ENCODE data around the gene C17orf50.

The C17orf50 gene

GRCh38 chr17:35734396-35734795, 26.3 kb upstream of the C17orf50 start:
- no peak overlapping the region for H3K4me3 ChIP-seq (ENCODE audit: low read length)
- WGBS = 91% methylated on average over 7 of the region's 7 CpGs
- H3K27me3 ChIP-seq (ENCODE audit: insufficient read depth, low read length) = peaks cover 34% of the 10 kb centered on the region
- no peaks in the 10 kb centered on the region for H3K9me3 ChIP-seq (ENCODE audit: insufficient read depth, low read depth, low read length)
- peaks cover 21% of the 10 kb centered on the region for H3K4me1 ChIP-seq (ENCODE audit: insufficient read depth, low read length)
- H3K9ac ChIP-seq (ENCODE audit: low read depth, low read length) = no peak overlapping the region
- H3K27ac ChIP-seq (ENCODE audit: low read depth, low read length) = no peak overlapping the region
- H3K36me3 ChIP-seq (ENCODE audit: insufficient read depth, low read length) = no peaks in the 10 kb centered on the region

GRCh38 chr17:35735036-35735805, 25.5 kb upstream of the C17orf50 start:
- Histone ChIP-seq H3K27ac (ENCODE audit: low read depth, low read length) (no peak overlapping the region), H3K4me1 (ENCODE audit: insufficient read depth, low read length) (peaks cover 15% of the 10 kb centered on the region), H3K9ac (ENCODE audit: low read depth, low read length) (no peak overlapping the region), H3K9me3 (ENCODE audit: insufficient read depth, low read depth, low read length) (no peaks in the 10 kb centered on the region), H3K4me3 (ENCODE audit: low read length) (no peak overlapping the region), H3K27me3 (ENCODE audit: insufficient read depth, low read length) (peaks cover 43% of the 10 kb centered on the region), H3K36me3 (ENCODE audit: insufficient read depth, low read length) (no peaks in the 10 kb centered on the region)
- 94% methylated on average over 29 of the region's 29 CpGs for WGBS

- Histone ChIP-seq H3K9me3 (ENCODE audit: insufficient read depth, low read depth, low read length) (peaks cover 4% of the 10 kb centered on the region), H3K9ac (ENCODE audit: low read depth, low read length) (no peak overlapping the region), H3K4me1 (ENCODE audit: insufficient read depth, low read length) (peaks cover 7% of the 10 kb centered on the region; the same call in 1 of the 2 replicates), H3K27ac (ENCODE audit: low read depth, low read length) (no peak overlapping the region), H3K36me3 (ENCODE audit: insufficient read depth, low read length) (no peaks in the 10 kb centered on the region), H3K27me3 (ENCODE audit: insufficient read depth, low read length) (peaks cover 45% of the 10 kb centered on the region), H3K4me3 (ENCODE audit: low read length) (no peak overlapping the region)
- WGBS = 88% methylated on average over 5 of the region's 5 CpGs
These were observed 24.5 kb upstream of the C17orf50 start for GRCh38 chr17:35736236-35736635.

GRCh38 chr17:35738519-35739133, 22.1 kb upstream of the C17orf50 start:
- no peaks in the 10 kb centered on the region for H3K4me1 ChIP-seq (ENCODE audit: insufficient read depth, low read length)
- peaks cover 4% of the 10 kb centered on the region for H3K9me3 ChIP-seq (ENCODE audit: insufficient read depth, low read depth, low read length)
- 92% methylated on average over 5 of the region's 5 CpGs for WGBS
- H3K36me3 ChIP-seq (ENCODE audit: insufficient read depth, low read length) = no peaks in the 10 kb centered on the region
- H3K27ac ChIP-seq (ENCODE audit: low read depth, low read length) = no peak overlapping the region
- no peak overlapping the region for H3K9ac ChIP-seq (ENCODE audit: low read depth, low read length)
- peaks cover 52% of the 10 kb centered on the region for H3K27me3 ChIP-seq (ENCODE audit: insufficient read depth, low read length)
- no peak overlapping the region for H3K4me3 ChIP-seq (ENCODE audit: low read length)

- Histone ChIP-seq H3K36me3 (ENCODE audit: insufficient read depth, low read length) (no peaks in the 10 kb centered on the region), H3K9me3 (ENCODE audit: insufficient read depth, low read depth, low read length) (peaks cover 4% of the 10 kb centered on the region), H3K27ac (ENCODE audit: low read depth, low read length) (no peak overlapping the region), H3K9ac (ENCODE audit: low read depth, low read length) (no peak overlapping the region), H3K27me3 (ENCODE audit: insufficient read depth, low read length) (peaks cover 52% of the 10 kb centered on the region), H3K4me1 (ENCODE audit: insufficient read depth, low read length) (no peaks in the 10 kb centered on the region), H3K4me3 (ENCODE audit: low read length) (no peak overlapping the region)
- WGBS = 91% methylated on average over 7 of the region's 7 CpGs
These were observed 20.5 kb upstream of the C17orf50 start for GRCh38 chr17:35740216-35740615.

GRCh38 chr17:35740997-35741931, 19.4 kb upstream of the C17orf50 start:
- 29% methylated on average over 73 of the region's 73 CpGs for WGBS
- Histone ChIP-seq H3K27ac (ENCODE audit: low read depth, low read length) (no peak overlapping the region), H3K9me3 (ENCODE audit: insufficient read depth, low read depth, low read length) (peaks cover 4% of the 10 kb centered on the region), H3K36me3 (ENCODE audit: insufficient read depth, low read length) (no peaks in the 10 kb centered on the region), H3K4me3 (ENCODE audit: low read length) (peak overlapping the region; percentile 45), H3K27me3 (ENCODE audit: insufficient read depth, low read length) (peaks cover 52% of the 10 kb centered on the region), H3K4me1 (ENCODE audit: insufficient read depth, low read length) (no peaks in the 10 kb centered on the region), H3K9ac (ENCODE audit: low read depth, low read length) (no peak overlapping the region)

GRCh38 chr17:35742496-35742895, 18.2 kb upstream of the C17orf50 start:
- H3K4me3 ChIP-seq (ENCODE audit: low read length) = no peak overlapping the region
- peaks cover 4% of the 10 kb centered on the region for H3K9me3 ChIP-seq (ENCODE audit: insufficient read depth, low read depth, low read length)
- H3K27ac ChIP-seq (ENCODE audit: low read depth, low read length) = no peak overlapping the region
- H3K4me1 ChIP-seq (ENCODE audit: insufficient read depth, low read length) = no peaks in the 10 kb centered on the region
- peaks cover 52% of the 10 kb centered on the region for H3K27me3 ChIP-seq (ENCODE audit: insufficient read depth, low read length)
- WGBS = 87% methylated on average over 7 of the region's 7 CpGs
- H3K36me3 ChIP-seq (ENCODE audit: insufficient read depth, low read length) = no peaks in the 10 kb centered on the region
- H3K9ac ChIP-seq (ENCODE audit: low read depth, low read length) = no peak overlapping the region

GRCh38 chr17:35742896-35743477, 17.7 kb upstream of the C17orf50 start:
- no peak overlapping the region for H3K27ac ChIP-seq (ENCODE audit: low read depth, low read length)
- peaks cover 51% of the 10 kb centered on the region for H3K27me3 ChIP-seq (ENCODE audit: insufficient read depth, low read length)
- WGBS = 82% methylated on average over 7 of the region's 7 CpGs
- peaks cover 4% of the 10 kb centered on the region for H3K9me3 ChIP-seq (ENCODE audit: insufficient read depth, low read depth, low read length)
- no peaks in the 10 kb centered on the region for H3K4me1 ChIP-seq (ENCODE audit: insufficient read depth, low read length)
- H3K4me3 ChIP-seq (ENCODE audit: low read length) = no peak overlapping the region
- H3K36me3 ChIP-seq (ENCODE audit: insufficient read depth, low read length) = no peaks in the 10 kb centered on the region
- H3K9ac ChIP-seq (ENCODE audit: low read depth, low read length) = no peak overlapping the region

- WGBS = 55% methylated on average over 7 of the region's 7 CpGs
- peaks cover 43% of the 10 kb centered on the region for H3K27me3 ChIP-seq (ENCODE audit: insufficient read depth, low read length)
- H3K27ac ChIP-seq (ENCODE audit: low read depth, low read length) = no peak overlapping the region
- H3K4me3 ChIP-seq (ENCODE audit: low read length) = no peak overlapping the region
- peaks cover 4% of the 10 kb centered on the region for H3K9me3 ChIP-seq (ENCODE audit: insufficient read depth, low read depth, low read length)
- H3K9ac ChIP-seq (ENCODE audit: low read depth, low read length) = no peak overlapping the region
- H3K4me1 ChIP-seq (ENCODE audit: insufficient read depth, low read length) = no peaks in the 10 kb centered on the region
- H3K36me3 ChIP-seq (ENCODE audit: insufficient read depth, low read length) = no peaks in the 10 kb centered on the region
These were observed 16.9 kb upstream of the C17orf50 start for GRCh38 chr17:35743626-35744328.

- H3K36me3 ChIP-seq (ENCODE audit: insufficient read depth, low read length) = no peaks in the 10 kb centered on the region
- H3K9me3 ChIP-seq (ENCODE audit: insufficient read depth, low read depth, low read length) = peaks cover 4% of the 10 kb centered on the region
- H3K27ac ChIP-seq (ENCODE audit: low read depth, low read length) = no peak overlapping the region
- peaks cover 42% of the 10 kb centered on the region for H3K27me3 ChIP-seq (ENCODE audit: insufficient read depth, low read length)
- H3K4me1 ChIP-seq (ENCODE audit: insufficient read depth, low read length) = no peaks in the 10 kb centered on the region
- H3K4me3 ChIP-seq (ENCODE audit: low read length) = no peak overlapping the region
- H3K9ac ChIP-seq (ENCODE audit: low read depth, low read length) = no peak overlapping the region
- WGBS = 86% methylated on average over 8 of the region's 8 CpGs
These were observed 15.9 kb upstream of the C17orf50 start for GRCh38 chr17:35744830-35745229.
